ENCODE data around the gene ACO2. TPM values are rescaled to one million over a fixed set of nuclear protein-coding genes. Genes with fewer than 3 reads are reported as not detected.

The ACO2 gene
- total and polyA plus RNA-seq, 2 of the 8 experiments (the other 6 are each of a cell fraction or from before 2014, with no cell fraction given): 52.8 to 75.4 TPM

DNA sequence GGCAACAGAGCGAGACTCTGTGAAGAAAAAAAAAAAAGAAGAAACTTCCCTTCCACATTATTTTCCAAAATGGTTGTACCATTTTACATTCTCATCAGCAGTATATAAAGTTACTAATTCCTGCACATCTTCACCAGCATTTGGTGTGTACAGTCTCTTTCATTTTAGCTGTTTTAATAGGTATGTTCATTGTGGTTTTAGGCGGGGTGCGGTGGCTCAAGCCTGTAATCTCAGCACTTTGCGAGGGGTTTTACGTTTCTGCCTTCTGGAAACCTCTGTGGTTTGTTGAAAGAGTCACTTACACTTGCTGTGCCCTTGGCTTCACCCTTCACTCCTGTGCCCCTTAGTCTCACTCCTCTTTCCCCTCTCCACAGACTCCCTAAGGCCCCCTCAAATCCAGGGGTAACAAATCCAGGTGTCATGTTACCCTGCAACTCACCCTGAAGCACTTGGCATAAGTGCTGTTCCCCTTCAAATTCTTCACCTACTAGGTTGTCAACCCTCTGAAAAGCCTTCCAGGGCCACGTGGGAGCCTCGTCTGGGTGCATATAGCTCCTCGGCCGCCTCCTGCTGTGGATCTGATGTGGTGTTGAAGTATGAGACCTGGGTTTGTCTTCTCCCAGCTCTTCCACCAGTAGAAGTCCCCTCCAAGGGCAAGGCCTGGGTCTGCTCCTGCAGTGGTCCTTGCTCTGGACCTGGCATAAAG is 43.1 kb upstream of the ACO2 start (continued):
- TF ChIP-seq EGR1 (IDR thresholded peaks at IDR 0.05; ENCODE audit: borderline replicate concordance, low read depth, low read length) (no peak), GABPA (IDR thresholded peaks at IDR 0.05; ENCODE audit: borderline replicate concordance, insufficient read depth, low read length) (no peak), GTF2F1 (IDR thresholded peaks at IDR 0.05; ENCODE audit: borderline replicate concordance, low read depth, low read length) (no peak), TBP (IDR thresholded peaks at IDR 0.05; ENCODE audit: low read depth, low read length) (no peak), CHD2 (IDR thresholded peaks at IDR 0.05; ENCODE audit: low read length) (no peak), TAF1 (IDR thresholded peaks at IDR 0.05; ENCODE audit: low read depth, low read length) (no peak)

Data from H1 (cell line).